ENCODE data around the gene PPTC7. TPM values are rescaled to one million over a fixed set of nuclear protein-coding genes. Genes with fewer than 3 reads are reported as not detected.
A peak's percentile ranks its signal among the peaks of the same experiment; 100 is the strongest.
"Not testable (repeated sequence)": the region's sequence is repeated elsewhere in the genome, so short reads cannot be mapped to it uniquely, and the experiment has no call there.

Gene PPTC7
- total RNA-seq, 4 donors from 2014 or later, result 15.8 to 28.9 (median 22.8) TPM

GRCh38 chr12:110606253-110606611 lies 23.1 kb upstream of the PPTC7 start:
- H3K4me1 ChIP-seq, result no peaks in the 10 kb centered on the region
- no peaks in the 10 kb centered on the region for H3K9me3 ChIP-seq
- H3K27ac ChIP-seq, result no peak overlapping the region
- DNase-seq, result no peak
- H3K4me3 ChIP-seq (replicated peaks in 1 of 3), result no peak overlapping the region
- intact Hi-C loops (cut with DNase I), result no loop called here
- 90 to 92% methylated on average over 8 of the region's 8 CpGs for WGBS, 2 donors
- H3K36me3 ChIP-seq, result no peaks in the 10 kb centered on the region
- no peaks in the 10 kb centered on the region for H3K27me3 ChIP-seq
- TF ChIP-seq, protein P1, sequence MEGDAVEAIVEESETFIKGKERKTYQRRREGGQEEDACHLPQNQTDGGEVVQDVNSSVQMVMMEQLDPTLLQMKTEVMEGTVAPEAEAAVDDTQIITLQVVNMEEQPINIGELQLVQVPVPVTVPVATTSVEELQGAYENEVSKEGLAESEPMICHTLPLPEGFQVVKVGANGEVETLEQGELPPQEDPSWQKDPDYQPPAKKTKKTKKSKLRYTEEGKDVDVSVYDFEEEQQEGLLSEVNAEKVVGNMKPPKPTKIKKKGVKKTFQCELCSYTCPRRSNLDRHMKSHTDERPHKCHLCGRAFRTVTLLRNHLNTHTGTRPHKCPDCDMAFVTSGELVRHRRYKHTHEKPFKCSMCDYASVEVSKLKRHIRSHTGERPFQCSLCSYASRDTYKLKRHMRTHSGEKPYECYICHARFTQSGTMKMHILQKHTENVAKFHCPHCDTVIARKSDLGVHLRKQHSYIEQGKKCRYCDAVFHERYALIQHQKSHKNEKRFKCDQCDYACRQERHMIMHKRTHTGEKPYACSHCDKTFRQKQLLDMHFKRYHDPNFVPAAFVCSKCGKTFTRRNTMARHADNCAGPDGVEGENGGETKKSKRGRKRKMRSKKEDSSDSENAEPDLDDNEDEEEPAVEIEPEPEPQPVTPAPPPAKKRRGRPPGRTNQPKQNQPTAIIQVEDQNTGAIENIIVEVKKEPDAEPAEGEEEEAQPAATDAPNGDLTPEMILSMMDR (IDR thresholded peaks at IDR 0.05), result no peak
- no peak for TF ChIP-seq POLR2A (IDR thresholded peaks at IDR 0.05)

DNA sequence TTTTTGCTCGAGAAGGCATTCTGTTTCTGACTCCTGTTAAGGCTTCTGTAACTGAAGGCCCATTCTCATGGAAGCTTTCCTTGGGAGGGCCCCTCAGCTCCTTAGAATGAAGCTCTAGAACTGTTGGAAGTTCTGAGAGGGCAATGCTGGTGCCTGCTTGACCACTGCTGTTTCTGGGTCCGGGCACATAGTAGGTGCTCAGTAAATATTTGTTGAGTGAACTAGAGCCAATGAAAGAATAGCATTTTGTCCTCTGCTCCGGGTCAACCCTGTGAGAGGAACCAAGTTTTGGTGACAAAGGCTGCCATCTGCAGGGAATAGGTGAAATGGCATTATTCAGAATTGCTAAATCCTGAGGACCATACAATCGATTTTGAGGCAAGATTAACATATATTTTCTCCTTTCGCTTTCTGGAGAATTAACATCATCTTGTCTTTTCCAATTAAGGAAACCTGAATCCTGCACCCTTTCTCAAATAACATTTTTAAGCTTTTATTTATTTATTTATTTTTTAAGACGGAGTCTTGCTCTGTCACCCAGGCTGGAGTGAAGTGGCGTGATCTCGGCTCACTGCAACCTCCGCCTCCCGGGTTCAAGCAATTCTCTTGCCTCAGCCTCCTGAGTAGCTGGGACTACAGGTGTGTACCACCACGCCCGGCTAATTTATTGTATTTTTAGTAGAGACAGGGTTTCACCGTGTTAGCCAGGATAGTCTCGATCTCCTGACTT lies 19.1 kb upstream of the PPTC7 start:
- intact Hi-C loops (cut with DNase I), result loop anchor here (5.0 kb wide), 1 partner anchor 135 kb away; the partner anchor contains the start of genes FAM216A and GPN3
- 59% methylated on average over 14 of the region's 14 CpGs for WGBS, 2 donors
- H3K36me3 ChIP-seq; H3K27ac ChIP-seq; H3K9me3 ChIP-seq; H3K4me1 ChIP-seq; H3K4me3 ChIP-seq (replicated peaks in 1 of 3); H3K27me3 ChIP-seq: not testable (repeated sequence)
- TF ChIP-seq, protein P1 (IDR thresholded peaks at IDR 0.05), result peak in 5 of 6 experiments; percentile 34 to 81 (median 72)
- peak; percentile 26 to 36 for DNase-seq

GRCh38 chr12:110600254-110600653 lies 17.1 kb upstream of the PPTC7 start:
- Histone ChIP-seq H3K9me3 (no peaks in the 10 kb centered on the region), H3K27ac (no peak overlapping the region), H3K27me3 (no peaks in the 10 kb centered on the region), H3K36me3 (no peaks in the 10 kb centered on the region), H3K4me3 (replicated peaks in 1 of 3) (no peak overlapping the region), H3K4me1 (peaks cover 0 to 3% of the 10 kb centered on the region in 2 donors)
- intact Hi-C loops (cut with DNase I), result loop anchor here (2.0 to 5.0 kb wide), 2 partner anchors 89 to 133 kb away; partner anchors contain the start of genes FAM216A and GPN3
- TF ChIP-seq, protein P1 (IDR thresholded peaks at IDR 0.05), result peak in 5 of 6 experiments; percentile 24 to 69 (median 44)
- TF ChIP-seq POLR2A (IDR thresholded peaks at IDR 0.05), result no peak
- no peak for DNase-seq
- WGBS, 2 donors, result 46 to 48% methylated on average over 4 of the region's 4 CpGs

- Histone ChIP-seq H3K4me1 (peaks cover 0 to 3% of the 10 kb centered on the region in 2 donors), H3K36me3 (no peaks in the 10 kb centered on the region), H3K4me3 (replicated peaks in 1 of 3) (no peak overlapping the region), H3K9me3 (no peaks in the 10 kb centered on the region), H3K27ac (no peak overlapping the region), H3K27me3 (no peaks in the 10 kb centered on the region)
- TF ChIP-seq POLR2A (IDR thresholded peaks at IDR 0.05), result no peak
- TF ChIP-seq, protein P1 (IDR thresholded peaks at IDR 0.05), result no peak
- no peak for DNase-seq
- WGBS, 2 donors, result 74 to 83% methylated on average over 4 of the region's 4 CpGs
- intact Hi-C loops (cut with DNase I), result loop anchor here (5.0 kb wide), 1 partner anchor 52 kb away; no protein-coding TSS in a partner anchor
Observed at GRCh38 chr12:110599334-110599733, 16.2 kb upstream of the PPTC7 start.

- no peak for TF ChIP-seq POLR2A (IDR thresholded peaks at IDR 0.05)
- TF ChIP-seq, protein P1 (IDR thresholded peaks at IDR 0.05), result no peak
- no peak for DNase-seq
- Histone ChIP-seq H3K36me3 (no peaks in the 10 kb centered on the region), H3K4me1 (peaks cover 0 to 3% of the 10 kb centered on the region in 2 donors), H3K27ac (no peak overlapping the region), H3K9me3 (no peaks in the 10 kb centered on the region), H3K4me3 (replicated peaks in 1 of 3) (no peak overlapping the region), H3K27me3 (no peaks in the 10 kb centered on the region)
- intact Hi-C loops (cut with DNase I), result loop anchor here (5.0 kb wide), 1 partner anchor 51 kb away; no protein-coding TSS in a partner anchor
- WGBS, 2 donors, result 78 to 94% methylated on average over 1 of the region's 1 CpG
Observed at GRCh38 chr12:110597885-110598284, 14.8 kb upstream of the PPTC7 start.

DNA sequence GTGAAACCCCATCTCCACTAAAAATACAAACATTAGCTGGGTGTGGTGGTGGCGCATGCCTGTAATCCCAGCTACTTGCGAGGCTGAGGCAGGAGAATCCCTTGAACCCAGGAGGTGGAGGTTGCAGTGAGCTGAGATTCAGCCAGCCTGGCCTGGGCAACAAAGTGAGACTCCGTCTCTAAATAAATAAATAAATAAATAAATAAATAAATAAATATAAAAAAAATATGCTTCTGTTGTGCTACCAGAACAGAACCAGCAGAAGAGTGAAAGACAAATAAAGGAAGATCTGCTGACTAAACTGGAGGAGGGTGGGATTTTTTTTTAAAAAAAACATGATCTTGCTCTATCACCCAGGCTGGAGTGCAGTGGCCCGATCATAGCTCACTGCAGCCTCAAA lies 9.8 kb upstream of the PPTC7 start:
- H3K36me3 ChIP-seq; intact Hi-C loops (cut with DNase I); H3K9me3 ChIP-seq; DNase-seq; H3K4me3 ChIP-seq (replicated peaks in 1 of 3); H3K27me3 ChIP-seq: not testable (repeated sequence)
- 88 to 89% methylated on average over 4 of the region's 4 CpGs for whole genome bisulfite sequencing, 2 donors
- Histone ChIP-seq H3K27ac (peak overlapping the region; percentile 86 to 91 (median 86)), H3K4me1 (peaks cover 28 to 30% of the 10 kb centered on the region in 2 donors)
